ENCODE results near the gene COL25A1. TPM values are rescaled to one million over a fixed set of nuclear protein-coding genes. Genes with fewer than 3 reads are reported as not detected.

Gene COL25A1
- total RNA-seq, 1 donor from 2014 or later = 0.75 TPM

DNA sequence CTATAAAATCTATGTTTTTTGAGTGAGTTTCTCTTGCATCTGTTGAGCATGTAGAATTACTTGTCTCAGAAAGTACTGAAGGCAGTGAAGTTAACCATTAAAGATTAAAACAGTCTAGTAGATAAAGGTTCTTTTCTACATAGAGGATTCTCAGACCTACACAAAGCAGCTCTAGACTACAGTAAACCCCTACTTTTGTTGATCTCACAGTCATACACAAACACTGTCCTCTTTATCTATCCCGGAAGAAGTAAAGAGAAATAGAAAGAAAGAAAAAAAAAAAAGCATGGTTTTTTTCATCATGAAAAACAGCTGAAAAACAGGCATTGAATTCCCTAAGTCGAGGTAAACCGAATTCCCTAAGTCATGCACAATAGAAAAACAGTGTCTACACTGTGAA, 58.6 kb downstream of the COL25A1 start:
- DNase-seq (no peak), ATAC-seq (no peak)
- H3K4me3 ChIP-seq = no peak overlapping the region
- intact Hi-C loops (cut with DNase I) = no loop called here
- H3K27me3 ChIP-seq = no peaks in the 10 kb centered on the region
- H3K4me1 ChIP-seq = no peaks in the 10 kb centered on the region
- H3K36me3 ChIP-seq = no peaks in the 10 kb centered on the region
- H3K27ac ChIP-seq = no peak overlapping the region
- H3K9me3 ChIP-seq = no peaks in the 10 kb centered on the region
- TF ChIP-seq, protein P1, sequence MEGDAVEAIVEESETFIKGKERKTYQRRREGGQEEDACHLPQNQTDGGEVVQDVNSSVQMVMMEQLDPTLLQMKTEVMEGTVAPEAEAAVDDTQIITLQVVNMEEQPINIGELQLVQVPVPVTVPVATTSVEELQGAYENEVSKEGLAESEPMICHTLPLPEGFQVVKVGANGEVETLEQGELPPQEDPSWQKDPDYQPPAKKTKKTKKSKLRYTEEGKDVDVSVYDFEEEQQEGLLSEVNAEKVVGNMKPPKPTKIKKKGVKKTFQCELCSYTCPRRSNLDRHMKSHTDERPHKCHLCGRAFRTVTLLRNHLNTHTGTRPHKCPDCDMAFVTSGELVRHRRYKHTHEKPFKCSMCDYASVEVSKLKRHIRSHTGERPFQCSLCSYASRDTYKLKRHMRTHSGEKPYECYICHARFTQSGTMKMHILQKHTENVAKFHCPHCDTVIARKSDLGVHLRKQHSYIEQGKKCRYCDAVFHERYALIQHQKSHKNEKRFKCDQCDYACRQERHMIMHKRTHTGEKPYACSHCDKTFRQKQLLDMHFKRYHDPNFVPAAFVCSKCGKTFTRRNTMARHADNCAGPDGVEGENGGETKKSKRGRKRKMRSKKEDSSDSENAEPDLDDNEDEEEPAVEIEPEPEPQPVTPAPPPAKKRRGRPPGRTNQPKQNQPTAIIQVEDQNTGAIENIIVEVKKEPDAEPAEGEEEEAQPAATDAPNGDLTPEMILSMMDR (IDR thresholded peaks at IDR 0.05) = no peak

DNA sequence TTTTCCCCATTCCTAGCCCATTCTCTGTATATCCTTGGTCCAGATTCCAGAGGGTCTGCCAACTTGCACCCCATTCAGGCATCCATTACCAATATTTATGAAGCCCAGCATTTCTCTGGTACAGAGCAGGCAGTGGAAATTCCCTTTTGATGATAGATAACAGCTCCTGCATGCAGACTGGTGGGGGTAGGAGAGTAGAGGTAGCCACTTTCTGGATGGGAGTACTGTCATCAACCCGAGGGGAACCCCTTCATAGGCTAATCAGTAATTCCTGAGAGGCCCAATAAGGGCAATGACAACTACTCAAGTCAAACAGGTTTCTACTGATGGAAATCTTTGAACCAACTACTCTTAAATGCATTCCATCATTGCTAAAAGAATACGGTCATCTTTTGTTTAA, 63.7 kb downstream of the COL25A1 start:
- ATAC-seq = no peak
- intact Hi-C loops (cut with DNase I) = no loop called here
- no peaks in the 10 kb centered on the region for H3K27me3 ChIP-seq
- H3K4me1 ChIP-seq = no peaks in the 10 kb centered on the region
- TF ChIP-seq, protein P1 (IDR thresholded peaks at IDR 0.05) = no peak
- H3K4me3 ChIP-seq = no peak overlapping the region
- H3K9me3 ChIP-seq = no peaks in the 10 kb centered on the region
- no peak overlapping the region for H3K27ac ChIP-seq
- no peak for DNase-seq
- H3K36me3 ChIP-seq = no peaks in the 10 kb centered on the region

DNA sequence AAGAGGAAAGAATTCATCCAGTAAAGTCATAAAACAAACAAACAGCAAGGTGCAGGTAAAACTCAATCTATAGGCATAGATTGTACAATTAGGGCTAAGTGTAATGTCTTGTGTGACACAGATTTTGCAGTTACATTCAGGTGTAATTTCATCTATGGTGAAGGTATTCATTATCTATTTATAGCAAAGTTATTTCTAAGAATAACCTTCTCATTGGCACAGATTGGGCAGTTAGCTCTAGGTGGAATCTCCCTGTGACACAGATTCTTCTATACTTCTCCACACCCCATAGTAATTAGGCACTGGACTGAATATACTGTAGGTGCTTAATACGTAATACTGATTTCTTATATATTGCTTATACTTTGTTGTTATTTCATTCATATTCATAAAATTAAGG, 66.8 kb downstream of the COL25A1 start:
- Histone ChIP-seq H3K27me3 (no peaks in the 10 kb centered on the region), H3K9me3 (no peaks in the 10 kb centered on the region), H3K27ac (no peak overlapping the region), H3K4me3 (no peak overlapping the region), H3K36me3 (no peaks in the 10 kb centered on the region), H3K4me1 (no peaks in the 10 kb centered on the region)
- ATAC-seq (no peak), DNase-seq (no peak)
- TF ChIP-seq, protein P1 (IDR thresholded peaks at IDR 0.05) = no peak
- intact Hi-C loops (cut with DNase I) = no loop called here

DNA sequence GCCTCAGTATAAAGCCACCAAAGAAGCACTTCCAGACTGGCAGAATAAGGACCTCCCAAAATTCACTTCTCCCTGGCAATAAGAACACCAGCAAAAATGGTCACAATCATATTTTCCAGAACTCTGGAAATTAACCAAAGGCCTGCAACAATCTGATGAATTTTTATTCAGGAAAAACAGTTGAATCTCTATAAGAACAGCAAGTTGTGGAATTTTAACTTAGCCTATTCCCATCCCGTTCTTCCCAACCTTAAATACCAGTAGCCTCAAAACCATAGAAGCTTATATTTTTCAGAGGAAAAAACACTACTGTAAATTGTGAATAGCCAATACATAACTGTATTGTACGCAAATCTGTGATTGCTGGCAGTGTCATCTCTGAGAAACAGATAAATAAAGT, 67.9 kb downstream of the COL25A1 start:
- Histone ChIP-seq H3K27me3 (no peaks in the 10 kb centered on the region), H3K4me1 (no peaks in the 10 kb centered on the region), H3K36me3 (no peaks in the 10 kb centered on the region), H3K4me3 (no peak overlapping the region), H3K9me3 (no peaks in the 10 kb centered on the region), H3K27ac (no peak overlapping the region)
- intact Hi-C loops (cut with DNase I) = no loop called here
- TF ChIP-seq, protein P1 (IDR thresholded peaks at IDR 0.05) = no peak
- ATAC-seq (no peak), DNase-seq (no peak)

DNA sequence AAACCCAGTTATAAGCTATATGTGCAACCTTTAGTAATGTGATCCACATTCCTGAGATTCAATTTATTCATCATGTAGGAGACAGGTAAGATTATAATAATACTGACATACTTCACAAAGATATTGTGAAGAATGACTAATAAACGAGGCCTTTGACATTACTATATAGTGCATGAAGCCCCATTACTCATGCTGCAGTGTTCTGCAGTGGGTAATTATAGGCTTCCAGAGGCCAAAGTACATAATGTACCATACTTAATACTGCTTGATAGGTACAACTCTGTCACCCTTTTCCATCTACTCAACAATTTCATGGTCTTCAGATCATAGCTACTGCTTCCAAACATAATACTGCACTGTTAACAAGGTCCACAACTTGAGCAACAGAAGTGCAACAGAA, 68.9 kb downstream of the COL25A1 start:
- no peak overlapping the region for H3K27ac ChIP-seq
- no peaks in the 10 kb centered on the region for H3K27me3 ChIP-seq
- intact Hi-C loops (cut with DNase I) = no loop called here
- TF ChIP-seq, protein P1 (IDR thresholded peaks at IDR 0.05) = no peak
- H3K4me1 ChIP-seq = no peaks in the 10 kb centered on the region
- H3K9me3 ChIP-seq = no peaks in the 10 kb centered on the region
- ATAC-seq (no peak), DNase-seq (no peak)
- no peak overlapping the region for H3K4me3 ChIP-seq
- no peaks in the 10 kb centered on the region for H3K36me3 ChIP-seq

DNA sequence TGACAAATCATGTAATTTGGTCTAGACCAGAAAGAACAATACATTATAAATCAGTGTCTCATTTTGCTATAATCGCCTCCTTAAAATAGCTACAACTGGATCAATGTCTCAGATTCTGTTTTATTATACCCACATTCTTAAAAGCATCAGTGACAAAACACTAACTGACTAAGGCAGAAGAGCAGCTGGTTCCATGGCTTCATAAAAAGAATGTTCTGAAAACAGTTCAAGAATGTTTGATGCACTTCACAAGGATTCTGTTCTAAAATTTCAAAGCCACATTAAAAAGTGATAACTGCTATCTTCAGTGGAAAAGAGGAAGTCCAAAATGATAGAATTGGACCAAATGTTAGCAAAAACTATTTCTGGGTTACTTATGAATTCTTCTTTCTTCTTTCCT, 69.8 kb downstream of the COL25A1 start:
- Histone ChIP-seq H3K27me3 (no peaks in the 10 kb centered on the region), H3K4me3 (no peak overlapping the region), H3K36me3 (no peaks in the 10 kb centered on the region), H3K27ac (no peak overlapping the region), H3K4me1 (no peaks in the 10 kb centered on the region), H3K9me3 (no peaks in the 10 kb centered on the region)
- ATAC-seq (no peak), DNase-seq (no peak)
- intact Hi-C loops (cut with DNase I) = no loop called here
- TF ChIP-seq, protein P1 (IDR thresholded peaks at IDR 0.05) = no peak
